HepG2 (cell line): ENCODE measurements around the gene ZBTB32. TPM values are rescaled to one million over a fixed set of nuclear protein-coding genes. Genes with fewer than 3 reads are reported as not detected.

Experiments used
- ASH2L ChIP-seq: fragments of 300-600, 200-600 bp; sonication (generic); IDR thresholded peaks from 2 replicates; pipeline ENCODE4 v1.7.0; 2017; ENCODE audit warnings: low read depth, mild to moderate bottlenecking, moderate library complexity, mixed read lengths, low read length; ENCODE audit not compliant: insufficient read length
- ATRX ChIP-seq: sonication (generic); formaldehyde crosslinking; IDR thresholded peaks from 2 replicates; pipeline ENCODE4 v1.4.0; 2020; ENCODE audit warnings: missing genetic modification reagents, borderline replicate concordance
- CEBPB ChIP-seq: IDR thresholded peaks from 2 replicates; pipeline ENCODE4 v1.6.1; 2011; ENCODE audit warnings: low read depth, low read length, improper control_type of control experiment, borderline replicate concordance
- ETV5 ChIP-seq: IDR thresholded peaks from 2 replicates; pipeline ENCODE4 v1.6.1; 2018; ENCODE audit warnings: missing biosample characterization, missing genetic modification reagents, inconsistent platforms, borderline replicate concordance
- KDM5A ChIP-seq: fragments of 200-600 bp; sonication (generic); IDR thresholded peaks from 2 replicates; pipeline ENCODE4 v1.7.0; 2018; ENCODE audit warnings: antibody characterized with exemption, mild to moderate bottlenecking, low read length, borderline replicate concordance
- KDM6A ChIP-seq: IDR thresholded peaks from 2 replicates; pipeline ENCODE4 v1.6.1; 2016; ENCODE audit warnings: low read depth
- KLF11 ChIP-seq: IDR thresholded peaks from 2 replicates; pipeline ENCODE4 v1.6.1; 2016; ENCODE audit warnings: missing compliant biosample characterization
- MLLT10 ChIP-seq: sonication (generic); formaldehyde crosslinking; IDR thresholded peaks from 2 replicates; pipeline ENCODE4 v1.4.0; 2020; ENCODE audit warnings: missing genetic modification reagents
- PHF8 ChIP-seq: sonication (generic); formaldehyde crosslinking; IDR thresholded peaks from 2 replicates; pipeline ENCODE4 v1.5.0; 2020; ENCODE audit warnings: missing genetic modification reagents
- RXRA ChIP-seq: sonication (generic); formaldehyde crosslinking; IDR thresholded peaks from 2 replicates; pipeline ENCODE4 v1.5.1; 2020; ENCODE audit warnings: missing genetic modification reagents
- TAF1 ChIP-seq: sonication (generic); formaldehyde crosslinking; IDR thresholded peaks from 2 replicates; pipeline ENCODE4 v1.4.0; 2020; ENCODE audit warnings: missing genetic modification reagents
- ZNF234 ChIP-seq: sonication (generic); formaldehyde crosslinking; conservative IDR thresholded peaks from 2 replicates; pipeline ENCODE4 v1.5.1; 2020; ENCODE audit warnings: mild to moderate bottlenecking, missing genetic modification reagents
- ZNF451 ChIP-seq: sonication (generic); formaldehyde crosslinking; IDR thresholded peaks from 2 replicates; pipeline ENCODE4 v1.5.0; 2020; ENCODE audit warnings: mild to moderate bottlenecking, missing genetic modification reagents
- ZNF614 ChIP-seq: IDR thresholded peaks from 2 replicates; pipeline ENCODE4 v1.6.1; 2018; ENCODE audit warnings: missing biosample characterization, missing genetic modification reagents, inconsistent platforms, borderline replicate concordance
- polyA plus RNA-seq, 8 experiments: library from polyadenylated mRNA; depleted of rRNA in 3 of 8; stranded (reverse) in 7 of 8; unstranded in 1 of 8; fragments of >200 nt; fragmentation: Illumina TruSeq in 4 of 8; extraction: Trizol in 4 of 8; gene quantifications; 2 replicates each; pipeline versions ENCODE4 v1.2.1 to v1.2.3, GENCODE V29; 2011 to 2016; ENCODE audit warnings: low read depth in 4 of 8, missing spikeins in 1 of 8, mixed read lengths in 1 of 8; ENCODE audit not compliant: insufficient read depth in 1 of 8
- total RNA-seq, 5 experiments: library from RNA; depleted of rRNA; stranded (reverse); fragments of >200 nt; fragmentation: Illumina TruSeq; extraction: Trizol; gene quantifications; 2 replicates each; pipeline ENCODE4 v1.2.3, GENCODE V29; 2016; ENCODE audit warnings: low read depth in 1 of 5
- TF ChIP-seq, protein P1 (sequence below), 2 experiments: IDR thresholded peaks; 2 replicates each; pipeline ENCODE4 v1.6.1; 2011 to 2012; ENCODE audit warnings: low read length in 2 of 2, borderline replicate concordance in 1 of 2, low read depth in 1 of 2, mild to moderate bottlenecking in 1 of 2, moderate library complexity in 1 of 2
- TF ChIP-seq, protein P2 (sequence below): sonication (generic); formaldehyde crosslinking; conservative IDR thresholded peaks from 2 replicates; pipeline ENCODE4 v1.4.0; 2020; ENCODE audit warnings: missing genetic modification reagents
- TF ChIP-seq, protein P3 (sequence below): IDR thresholded peaks from 2 replicates; pipeline ENCODE4 v1.6.1; 2016; ENCODE audit warnings: control low read depth
- TF ChIP-seq, protein P4 (sequence below): sonication (generic); formaldehyde crosslinking; IDR thresholded peaks from 2 replicates; pipeline ENCODE4 v1.5.0; 2020; ENCODE audit warnings: mild to moderate bottlenecking, missing genetic modification reagents
- TF ChIP-seq, protein P5 (sequence below): sonication (generic); formaldehyde crosslinking; IDR thresholded peaks from 2 replicates; pipeline ENCODE4 v1.4.0; 2020; ENCODE audit warnings: missing genetic modification reagents

The ZBTB32 gene
- total and polyA plus RNA-seq, 2 of the 13 experiments (the other 11 are each of a cell fraction or from before 2014, with no cell fraction given): not detected

DNA sequence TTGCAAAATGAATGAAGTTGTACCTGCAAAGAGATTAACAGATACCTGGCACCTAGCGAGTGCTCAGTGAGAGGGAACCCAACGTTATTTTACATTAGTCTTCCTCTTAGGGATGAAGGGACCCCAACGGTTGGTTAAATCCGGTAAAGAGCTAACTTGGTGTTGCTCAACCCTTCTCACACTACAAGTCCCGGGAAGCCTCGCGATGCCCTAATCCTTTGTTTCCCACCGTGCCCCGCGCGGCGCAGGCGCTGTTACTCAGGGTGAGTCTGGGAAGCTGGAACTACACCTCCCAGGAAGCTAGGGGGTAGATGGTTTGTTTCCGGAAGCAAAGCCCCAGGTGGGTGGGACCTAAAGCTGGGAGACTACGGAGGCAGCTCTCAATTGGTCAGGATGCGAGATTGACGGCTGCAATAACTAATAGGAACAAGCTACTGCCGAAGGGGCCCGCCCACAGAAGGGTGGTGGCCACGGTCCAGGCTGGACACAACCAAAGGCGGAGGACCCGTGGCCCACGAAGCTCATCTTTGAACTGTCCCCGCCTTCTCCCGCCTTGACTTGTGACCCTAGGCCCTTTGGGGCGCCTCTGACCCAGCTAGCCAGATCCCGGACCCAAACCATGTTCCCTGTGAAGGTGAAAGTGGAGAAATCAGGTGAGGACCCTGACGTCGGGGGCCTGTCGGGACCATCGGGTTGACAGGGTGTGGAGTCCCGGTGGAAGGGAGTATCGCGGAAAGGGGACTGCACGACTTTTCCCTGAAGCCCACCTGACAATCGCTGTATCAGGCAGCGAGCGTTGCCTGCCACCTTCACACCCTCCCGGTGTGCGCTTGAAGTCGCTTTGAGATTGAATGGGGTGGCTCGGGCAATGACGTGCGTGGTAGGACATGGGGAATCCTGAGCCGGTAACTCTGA, 44.0 kb downstream of the ZBTB32 start, which contains the start of gene LIN37 (continued):
- TF ChIP-seq, protein P1, sequence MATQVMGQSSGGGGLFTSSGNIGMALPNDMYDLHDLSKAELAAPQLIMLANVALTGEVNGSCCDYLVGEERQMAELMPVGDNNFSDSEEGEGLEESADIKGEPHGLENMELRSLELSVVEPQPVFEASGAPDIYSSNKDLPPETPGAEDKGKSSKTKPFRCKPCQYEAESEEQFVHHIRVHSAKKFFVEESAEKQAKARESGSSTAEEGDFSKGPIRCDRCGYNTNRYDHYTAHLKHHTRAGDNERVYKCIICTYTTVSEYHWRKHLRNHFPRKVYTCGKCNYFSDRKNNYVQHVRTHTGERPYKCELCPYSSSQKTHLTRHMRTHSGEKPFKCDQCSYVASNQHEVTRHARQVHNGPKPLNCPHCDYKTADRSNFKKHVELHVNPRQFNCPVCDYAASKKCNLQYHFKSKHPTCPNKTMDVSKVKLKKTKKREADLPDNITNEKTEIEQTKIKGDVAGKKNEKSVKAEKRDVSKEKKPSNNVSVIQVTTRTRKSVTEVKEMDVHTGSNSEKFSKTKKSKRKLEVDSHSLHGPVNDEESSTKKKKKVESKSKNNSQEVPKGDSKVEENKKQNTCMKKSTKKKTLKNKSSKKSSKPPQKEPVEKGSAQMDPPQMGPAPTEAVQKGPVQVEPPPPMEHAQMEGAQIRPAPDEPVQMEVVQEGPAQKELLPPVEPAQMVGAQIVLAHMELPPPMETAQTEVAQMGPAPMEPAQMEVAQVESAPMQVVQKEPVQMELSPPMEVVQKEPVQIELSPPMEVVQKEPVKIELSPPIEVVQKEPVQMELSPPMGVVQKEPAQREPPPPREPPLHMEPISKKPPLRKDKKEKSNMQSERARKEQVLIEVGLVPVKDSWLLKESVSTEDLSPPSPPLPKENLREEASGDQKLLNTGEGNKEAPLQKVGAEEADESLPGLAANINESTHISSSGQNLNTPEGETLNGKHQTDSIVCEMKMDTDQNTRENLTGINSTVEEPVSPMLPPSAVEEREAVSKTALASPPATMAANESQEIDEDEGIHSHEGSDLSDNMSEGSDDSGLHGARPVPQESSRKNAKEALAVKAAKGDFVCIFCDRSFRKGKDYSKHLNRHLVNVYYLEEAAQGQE (IDR thresholded peaks at IDR 0.05; ENCODE audit: borderline replicate concordance in 1 of 2, low read depth in 1 of 2, low read length in 2 of 2): peak in 1 of 2 experiments; percentile 53; a peak in 1 of 4 replicates
- TF ChIP-seq TAF1 (CRISPR knock-in tag) (peak; percentile 74), ETV5 (CRISPR knock-in tag) (peak; percentile 71; the same call in 1 of the 2 replicates), MLLT10 (no peak), ZNF234 (CRISPR knock-in tag) (no peak), RXRA (no peak; the same call in 1 of the 2 replicates), ZNF451 (CRISPR knock-in tag) (0 out of 2 replicates have a peak, but pooled peaks have one; percentile 49), ATRX (CRISPR knock-in tag) (no peak), KLF11 (CRISPR knock-in tag) (no peak; the same call in 1 of the 2 replicates), ZNF614 (CRISPR knock-in tag) (peak; percentile 74; the same call in 1 of the 2 replicates), CEBPB (peak; percentile 97), ASH2L (peak; percentile 61), KDM6A (CRISPR knock-in tag) (0 out of 2 replicates have a peak, but pooled peaks have one; percentile 20), PHF8 (CRISPR knock-in tag) (peak; percentile 89), KDM5A (peak; percentile 84; the same call in 1 of the 2 replicates)
- TF ChIP-seq, protein P2, sequence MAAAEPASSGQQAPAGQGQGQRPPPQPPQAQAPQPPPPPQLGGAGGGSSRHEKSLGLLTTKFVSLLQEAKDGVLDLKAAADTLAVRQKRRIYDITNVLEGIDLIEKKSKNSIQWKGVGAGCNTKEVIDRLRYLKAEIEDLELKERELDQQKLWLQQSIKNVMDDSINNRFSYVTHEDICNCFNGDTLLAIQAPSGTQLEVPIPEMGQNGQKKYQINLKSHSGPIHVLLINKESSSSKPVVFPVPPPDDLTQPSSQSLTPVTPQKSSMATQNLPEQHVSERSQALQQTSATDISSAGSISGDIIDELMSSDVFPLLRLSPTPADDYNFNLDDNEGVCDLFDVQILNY (CRISPR knock-in tag): peak; percentile 35; the same call in 1 of the 2 replicates
- TF ChIP-seq, protein P3, sequence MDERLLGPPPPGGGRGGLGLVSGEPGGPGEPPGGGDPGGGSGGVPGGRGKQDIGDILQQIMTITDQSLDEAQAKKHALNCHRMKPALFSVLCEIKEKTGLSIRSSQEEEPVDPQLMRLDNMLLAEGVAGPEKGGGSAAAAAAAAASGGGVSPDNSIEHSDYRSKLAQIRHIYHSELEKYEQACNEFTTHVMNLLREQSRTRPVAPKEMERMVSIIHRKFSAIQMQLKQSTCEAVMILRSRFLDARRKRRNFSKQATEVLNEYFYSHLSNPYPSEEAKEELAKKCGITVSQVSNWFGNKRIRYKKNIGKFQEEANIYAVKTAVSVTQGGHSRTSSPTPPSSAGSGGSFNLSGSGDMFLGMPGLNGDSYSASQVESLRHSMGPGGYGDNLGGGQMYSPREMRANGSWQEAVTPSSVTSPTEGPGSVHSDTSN: peak; percentile 98
- TF ChIP-seq, protein P4, sequence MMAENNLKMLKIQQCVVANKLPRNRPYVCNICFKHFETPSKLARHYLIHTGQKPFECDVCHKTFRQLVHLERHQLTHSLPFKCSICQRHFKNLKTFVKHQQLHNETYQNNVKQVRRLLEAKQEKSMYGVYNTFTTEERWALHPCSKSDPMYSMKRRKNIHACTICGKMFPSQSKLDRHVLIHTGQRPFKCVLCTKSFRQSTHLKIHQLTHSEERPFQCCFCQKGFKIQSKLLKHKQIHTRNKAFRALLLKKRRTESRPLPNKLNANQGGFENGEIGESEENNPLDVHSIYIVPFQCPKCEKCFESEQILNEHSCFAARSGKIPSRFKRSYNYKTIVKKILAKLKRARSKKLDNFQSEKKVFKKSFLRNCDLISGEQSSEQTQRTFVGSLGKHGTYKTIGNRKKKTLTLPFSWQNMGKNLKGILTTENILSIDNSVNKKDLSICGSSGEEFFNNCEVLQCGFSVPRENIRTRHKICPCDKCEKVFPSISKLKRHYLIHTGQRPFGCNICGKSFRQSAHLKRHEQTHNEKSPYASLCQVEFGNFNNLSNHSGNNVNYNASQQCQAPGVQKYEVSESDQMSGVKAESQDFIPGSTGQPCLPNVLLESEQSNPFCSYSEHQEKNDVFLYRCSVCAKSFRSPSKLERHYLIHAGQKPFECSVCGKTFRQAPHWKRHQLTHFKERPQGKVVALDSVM: peak; percentile 44; the same call in 1 of the 2 replicates
- TF ChIP-seq, protein P5, sequence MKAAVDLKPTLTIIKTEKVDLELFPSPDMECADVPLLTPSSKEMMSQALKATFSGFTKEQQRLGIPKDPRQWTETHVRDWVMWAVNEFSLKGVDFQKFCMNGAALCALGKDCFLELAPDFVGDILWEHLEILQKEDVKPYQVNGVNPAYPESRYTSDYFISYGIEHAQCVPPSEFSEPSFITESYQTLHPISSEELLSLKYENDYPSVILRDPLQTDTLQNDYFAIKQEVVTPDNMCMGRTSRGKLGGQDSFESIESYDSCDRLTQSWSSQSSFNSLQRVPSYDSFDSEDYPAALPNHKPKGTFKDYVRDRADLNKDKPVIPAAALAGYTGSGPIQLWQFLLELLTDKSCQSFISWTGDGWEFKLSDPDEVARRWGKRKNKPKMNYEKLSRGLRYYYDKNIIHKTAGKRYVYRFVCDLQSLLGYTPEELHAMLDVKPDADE: no peak
